Endothelial cell of umbilical vein (primary cell): ENCODE data around the gene GANC. TPM values are rescaled to one million over a fixed set of nuclear protein-coding genes. Genes with fewer than 3 reads are reported as not detected.

Source experiments
- BruUV-seq: library from RNA; stranded (reverse); fragments of 400-500 nt; replicated peaks from 2 replicates; lab custom pipeline; 2021; lab: Mats Ljungman, UMichigan
- CTCF ChIA-PET: fragments of 300-600, 350-600 bp; sonication (Branson Sonifier 250); formaldehyde crosslinking; loops from one replicate; lab custom pipeline; 2021; ENCODE audit warnings: antibody characterized with exemption, inconsistent platforms; lab: Charles Lee
- POLR2A ChIA-PET: fragments of 300-600, 350-600 bp; sonication (Branson Sonifier 250); formaldehyde crosslinking; loops from one replicate; lab custom pipeline; 2021; ENCODE audit warnings: antibody characterized with exemption, inconsistent platforms; lab: Charles Lee
- DNase-seq: peaks from one replicate; pipeline ENCODE4 v3.0.0-alpha.2; 2011; ENCODE audit warnings: low read depth, low spot score
- FAIRE-seq: peaks from 2 replicates; lab custom pipeline; 2011; peaks lifted over from hg19 to GRCh38; lab: Jason Lieb, UNC
- H2AFZ ChIP-seq: 2 replicates; pipeline ENCODE4 v1.6.0; 2012; ENCODE audit warnings: low read depth, low read length, control low read depth, inconsistent platforms
- H3K27ac ChIP-seq: 2 replicates; pipeline ENCODE4 v1.5.1; 2011; ENCODE audit warnings: low read depth, mild to moderate bottlenecking, control low read depth, low read length, moderate library complexity; ENCODE audit not compliant: insufficient read depth
- H3K27me3 ChIP-seq, 2 experiments: 2 replicates each; pipeline versions ENCODE4 v1.6.0 to v1.6.1; 2011; ENCODE audit warnings: low read length in 2 of 2, mixed read lengths in 1 of 2; ENCODE audit not compliant: control insufficient read depth in 2 of 2, insufficient read depth in 2 of 2
- H3K36me3 ChIP-seq, 2 experiments: 2 replicates in 1 of 2; 3 replicates in 1 of 2; pipeline ENCODE4 v1.5.1; 2011; ENCODE audit warnings: low read length in 2 of 2, mild to moderate bottlenecking in 1 of 2, moderate library complexity in 1 of 2; ENCODE audit not compliant: control insufficient read depth in 2 of 2, insufficient read depth in 2 of 2; ENCODE audit errors: extremely low read depth in 1 of 2
- H3K4me1 ChIP-seq: 3 replicates; pipeline ENCODE4 v1.5.1; 2011; ENCODE audit warnings: mild to moderate bottlenecking, low read length; ENCODE audit not compliant: control insufficient read depth, insufficient read depth; ENCODE audit errors: extremely low read depth
- H3K4me2 ChIP-seq: 2 replicates; pipeline ENCODE4 v1.6.1; 2011; ENCODE audit warnings: low read length, control low read depth, mixed read lengths; ENCODE audit not compliant: insufficient read depth
- H3K4me3 ChIP-seq, 3 experiments: fragments of 200-600 bp in 1 of 3; sonication (generic), shearing (Covaris generic) in 1 of 3; replicated peaks in 1 of 3; 2 replicates each; pipeline ENCODE4 v1.5.1; 2011 to 2016; ENCODE audit warnings: control low read depth in 3 of 3, low read length in 3 of 3, mild to moderate bottlenecking in 2 of 3, inconsistent platforms in 1 of 3, low read depth in 1 of 3, moderate library complexity in 1 of 3; ENCODE audit not compliant: insufficient read depth in 1 of 3
- H3K79me2 ChIP-seq: 2 replicates; pipeline ENCODE4 v1.6.0; 2012; ENCODE audit warnings: low read length, inconsistent platforms; ENCODE audit not compliant: control insufficient read depth, insufficient read depth
- H3K9ac ChIP-seq: replicated peaks from 2 replicates; pipeline ENCODE3; 2011; ENCODE audit warnings: low read length, control low read depth; ENCODE audit not compliant: insufficient read depth; ENCODE audit errors: extremely low read depth
- H3K9me1 ChIP-seq: replicated peaks from 3 replicates; pipeline ENCODE4 v1.6.0; 2011; ENCODE audit warnings: mild to moderate bottlenecking, low read length; ENCODE audit not compliant: control insufficient read depth, insufficient read depth; ENCODE audit errors: extremely low read depth
- H3K9me3 ChIP-seq: replicated peaks from 2 replicates; pipeline ENCODE4 v1.5.1; 2012; ENCODE audit warnings: low read length, inconsistent platforms; ENCODE audit not compliant: control insufficient read depth, insufficient read depth
- H4K20me1 ChIP-seq: replicated peaks from 2 replicates; pipeline ENCODE3; 2011; ENCODE audit warnings: mild to moderate bottlenecking, low read length; ENCODE audit not compliant: control insufficient read depth, insufficient read depth; ENCODE audit errors: extremely low read depth
- CTCF ChIP-seq, 2 donors: IDR thresholded peaks; 1 replicate in 1 of 2; 2 replicates in 1 of 2; pipeline ENCODE4 v1.5.1; 2011; ENCODE audit warnings: low read length in 2 of 2, mild to moderate bottlenecking in 2 of 2, moderate library complexity in 2 of 2, control low read depth in 1 of 2, inconsistent platforms in 1 of 2, low read depth in 1 of 2; ENCODE audit not compliant: insufficient read depth in 1 of 2; ENCODE audit errors: extremely low read depth in 1 of 2
- EZH2 ChIP-seq: IDR thresholded peaks from 2 replicates; pipeline ENCODE4 v1.6.1; 2012; ENCODE audit warnings: borderline replicate concordance, low read depth, mild to moderate bottlenecking, moderate library complexity, low read length, inconsistent platforms; ENCODE audit not compliant: severe bottlenecking
- FOS ChIP-seq: IDR thresholded peaks from 2 replicates; pipeline ENCODE4 v1.6.1; 2011; ENCODE audit warnings: mild to moderate bottlenecking, low read length, moderate library complexity, borderline replicate concordance; ENCODE audit not compliant: insufficient read depth
- GATA2 ChIP-seq: IDR thresholded peaks from 2 replicates; pipeline ENCODE4 v1.7.0; 2011; ENCODE audit warnings: low read depth, mild to moderate bottlenecking, moderate library complexity, mixed read lengths, low read length; ENCODE audit not compliant: insufficient read length, insufficient read depth
- JUN ChIP-seq: IDR thresholded peaks from 2 replicates; pipeline ENCODE4 v1.6.1; 2011; ENCODE audit warnings: borderline replicate concordance, low read depth; ENCODE audit not compliant: insufficient read length, insufficient read depth
- MAX ChIP-seq: IDR thresholded peaks from 2 replicates; pipeline ENCODE4 v1.6.1; 2011; ENCODE audit not compliant: insufficient read depth, insufficient read length
- MYC ChIP-seq: IDR thresholded peaks from one replicate; pipeline ENCODE4 v1.6.1; 2011; ENCODE audit warnings: mild to moderate bottlenecking, low read depth, low read length
- POLR2A ChIP-seq: IDR thresholded peaks from 2 replicates; pipeline ENCODE4 v1.6.1; 2012; ENCODE audit warnings: low read depth, mild to moderate bottlenecking, control low read depth, low read length
- POLR2AphosphoS5 ChIP-seq: IDR thresholded peaks from 2 replicates; pipeline ENCODE4 v1.6.1; 2012; ENCODE audit warnings: low read depth, mild to moderate bottlenecking, control low read depth, low read length, moderate library complexity; ENCODE audit not compliant: insufficient read depth
- dilution Hi-C: fragments of 300-500 bp; cut with MboI; formaldehyde crosslinking; loops from one replicate; pipeline ENCODE4 v1.15.0; 2019; ENCODE audit warnings: low sequenced_read_pairs; ENCODE audit not compliant: extremely low pct_ligation_motif_present
- intact Hi-C: fragments of 100-400 bp; cut with micrococcal nuclease; formaldehyde crosslinking; loops from one replicate; pipeline ENCODE4 v1.10.0; 2022
- polyA plus RNA-seq, 4 experiments: library from polyadenylated mRNA; depleted of rRNA in 3 of 4; stranded (reverse) in 3 of 4; unstranded in 1 of 4; fragments of >200 nt; gene quantifications; 2 replicates each; pipeline versions ENCODE4 v1.2.1 to v1.2.3, GENCODE V29; 2011 to 2012; ENCODE audit warnings: missing spikeins in 1 of 4
- total RNA-seq: library from RNA; stranded (reverse); gene quantifications from 2 replicates; pipeline ENCODE4 v1.2.3, GENCODE V29; 2021

The GANC gene
- total and polyA plus RNA-seq, 2 donors (not counting 3 experiments of a cell fraction or from before 2014, with no cell fraction given): 8.5 to 17.8 TPM

GRCh38 chr15:42233107-42233506 lies 39.9 kb upstream of the GANC start:
- no peaks in the 10 kb centered on the region for H3K9me3 ChIP-seq
- POLR2A ChIA-PET: no interaction called here
- TF ChIP-seq FOS (no peak), MYC (no peak), EZH2 (no peak), CTCF (IDR thresholded peaks at IDR 0.05; ENCODE audit: extremely low read depth in 1 of 2, insufficient read depth in 1 of 2, low read depth in 1 of 2, low read length in 2 of 2) (no peak), POLR2A (no peak), POLR2AphosphoS5 (no peak), MAX (no peak), GATA2 (no peak), JUN (no peak)
- intact Hi-C loops (no loop called here), dilution Hi-C loops (no loop called here)
- no peaks in the 10 kb centered on the region for H3K9me1 ChIP-seq
- H4K20me1 ChIP-seq: no peaks in the 10 kb centered on the region
- H3K27me3 ChIP-seq: no peaks in the 10 kb centered on the region
- peaks cover 3 to 21% of the 10 kb centered on the region in 2 experiments for H3K36me3 ChIP-seq
- no peak overlapping the region for H3K4me2 ChIP-seq
- DNase-seq: no peak
- BruUV-seq: no TSS peak
- CTCF ChIA-PET: no interaction called here
- H2AFZ ChIP-seq: no peak overlapping the region
- H3K4me1 ChIP-seq: no peaks in the 10 kb centered on the region
- FAIRE-seq: no peak
- no peak overlapping the region for H3K4me3 ChIP-seq
- H3K79me2 ChIP-seq: no peaks in the 10 kb centered on the region
- H3K9ac ChIP-seq: no peak overlapping the region
- H3K27ac ChIP-seq: no peak overlapping the region
